HFFc6 (cell line): ENCODE measurements around the gene PATJ. TPM values are rescaled to one million over a fixed set of nuclear protein-coding genes. Genes with fewer than 3 reads are reported as not detected.
"Not testable (repeated sequence)": the region's sequence is repeated elsewhere in the genome, so short reads cannot be mapped to it uniquely, and the experiment has no call there.

Experiments used
- DNase-seq: peaks from one replicate; pipeline ENCODE4 v3.0.0-alpha.2; 2018
- H3K27ac Mint-ChIP-seq: 2 replicates; pipeline ENCODE4 v1.8.0; 2020; ENCODE audit warnings: mild to moderate bottlenecking, mixed read lengths
- H3K27me3 Mint-ChIP-seq: 2 replicates; pipeline ENCODE4 v1.8.0; 2021; ENCODE audit warnings: mild to moderate bottlenecking, moderate library complexity, mixed read lengths; ENCODE audit not compliant: insufficient read depth
- H3K36me3 Mint-ChIP-seq: 2 replicates; pipeline ENCODE4 v1.8.0; 2021; ENCODE audit warnings: low read depth, mixed read lengths
- H3K4me1 Mint-ChIP-seq: 2 replicates; pipeline ENCODE4 v1.8.0; 2020; ENCODE audit warnings: low read depth, mixed read lengths
- H3K4me3 Mint-ChIP-seq: 2 replicates; pipeline ENCODE4 v1.8.0; 2020; ENCODE audit warnings: mild to moderate bottlenecking, moderate library complexity, mixed read lengths
- H3K9me3 Mint-ChIP-seq: 2 replicates; pipeline ENCODE4 v1.8.0; 2020; ENCODE audit warnings: mild to moderate bottlenecking, mixed read lengths
- total RNA-seq, 6 experiments: library from RNA; stranded (reverse); fragmentation: NEBNext Ultra II Directional; extraction: Animal tissue kit (Norgen Biotek cat#: 25700); gene quantifications; 2 replicates in 1 of 6; 3 replicates in 5 of 6; pipeline ENCODE4 v1.2.3, GENCODE V29; 2021
- TF ChIP-seq, protein P1 (sequence below): fragments of 200-600 bp; sonication (generic); IDR thresholded peaks from 2 replicates; pipeline ENCODE4 v1.5.0; 2021; ENCODE audit warnings: antibody characterized with exemption, mild to moderate bottlenecking

Gene PATJ
- total RNA-seq, 6 experiments from 2014 or later = 4.7 to 8.0 (median 5.7) TPM

DNA sequence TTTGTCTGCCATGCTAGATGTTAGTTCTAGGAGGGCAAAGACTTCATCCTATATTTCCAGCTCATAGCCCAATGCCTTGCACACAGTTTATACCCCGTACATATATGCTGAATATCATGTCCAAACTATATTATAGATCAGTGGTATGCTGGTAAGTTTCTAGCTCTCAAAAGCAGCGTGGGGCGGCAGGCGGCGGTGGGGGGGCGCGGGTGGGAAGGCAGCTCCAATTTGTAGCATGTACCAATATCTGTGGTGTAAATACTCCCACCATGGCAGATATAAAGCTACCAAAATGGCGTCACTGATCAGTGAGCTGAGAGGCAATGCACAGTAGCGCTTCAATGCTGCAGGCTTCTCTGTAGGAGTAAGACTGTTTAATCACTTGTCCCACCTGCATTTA, 77.1 kb downstream of the PATJ start:
- H3K27ac Mint-ChIP-seq = no peak overlapping the region
- no peaks in the 10 kb centered on the region; the same call in 1 of the 2 replicates for H3K27me3 Mint-ChIP-seq
- H3K9me3 Mint-ChIP-seq = no peaks in the 10 kb centered on the region
- no peaks in the 10 kb centered on the region for H3K4me1 Mint-ChIP-seq
- no peak for DNase-seq
- TF ChIP-seq, protein P1, sequence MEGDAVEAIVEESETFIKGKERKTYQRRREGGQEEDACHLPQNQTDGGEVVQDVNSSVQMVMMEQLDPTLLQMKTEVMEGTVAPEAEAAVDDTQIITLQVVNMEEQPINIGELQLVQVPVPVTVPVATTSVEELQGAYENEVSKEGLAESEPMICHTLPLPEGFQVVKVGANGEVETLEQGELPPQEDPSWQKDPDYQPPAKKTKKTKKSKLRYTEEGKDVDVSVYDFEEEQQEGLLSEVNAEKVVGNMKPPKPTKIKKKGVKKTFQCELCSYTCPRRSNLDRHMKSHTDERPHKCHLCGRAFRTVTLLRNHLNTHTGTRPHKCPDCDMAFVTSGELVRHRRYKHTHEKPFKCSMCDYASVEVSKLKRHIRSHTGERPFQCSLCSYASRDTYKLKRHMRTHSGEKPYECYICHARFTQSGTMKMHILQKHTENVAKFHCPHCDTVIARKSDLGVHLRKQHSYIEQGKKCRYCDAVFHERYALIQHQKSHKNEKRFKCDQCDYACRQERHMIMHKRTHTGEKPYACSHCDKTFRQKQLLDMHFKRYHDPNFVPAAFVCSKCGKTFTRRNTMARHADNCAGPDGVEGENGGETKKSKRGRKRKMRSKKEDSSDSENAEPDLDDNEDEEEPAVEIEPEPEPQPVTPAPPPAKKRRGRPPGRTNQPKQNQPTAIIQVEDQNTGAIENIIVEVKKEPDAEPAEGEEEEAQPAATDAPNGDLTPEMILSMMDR = no peak
- H3K36me3 Mint-ChIP-seq = no peaks in the 10 kb centered on the region
- no peak overlapping the region for H3K4me3 Mint-ChIP-seq

DNA sequence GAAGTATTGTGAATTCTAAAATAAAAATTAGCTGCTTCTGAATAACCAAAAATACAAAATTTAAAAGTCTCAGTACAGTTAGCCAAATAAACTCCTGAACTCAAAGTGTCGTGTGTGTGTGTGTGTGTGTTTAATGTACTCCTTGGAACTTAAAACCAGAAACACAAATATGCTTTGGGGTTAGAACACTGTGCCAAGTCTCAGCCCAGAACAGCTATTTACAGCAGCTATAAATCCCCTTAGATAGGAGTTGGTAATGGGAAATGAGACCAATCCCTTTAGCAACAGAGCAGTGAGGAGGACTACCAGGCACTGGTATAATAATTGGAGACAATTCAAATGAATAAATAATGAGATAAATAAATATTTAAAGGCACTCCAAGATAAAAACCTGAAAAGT, 83.1 kb downstream of the PATJ start:
- H3K4me3 Mint-ChIP-seq = no peak overlapping the region
- H3K27ac Mint-ChIP-seq = no peak overlapping the region
- TF ChIP-seq, protein P1 = no peak
- H3K27me3 Mint-ChIP-seq = no peaks in the 10 kb centered on the region
- no peaks in the 10 kb centered on the region for H3K4me1 Mint-ChIP-seq
- no peak for DNase-seq
- no peaks in the 10 kb centered on the region for H3K9me3 Mint-ChIP-seq
- peaks cover 4% of the 10 kb centered on the region; the same call in 1 of the 2 replicates for H3K36me3 Mint-ChIP-seq

DNA sequence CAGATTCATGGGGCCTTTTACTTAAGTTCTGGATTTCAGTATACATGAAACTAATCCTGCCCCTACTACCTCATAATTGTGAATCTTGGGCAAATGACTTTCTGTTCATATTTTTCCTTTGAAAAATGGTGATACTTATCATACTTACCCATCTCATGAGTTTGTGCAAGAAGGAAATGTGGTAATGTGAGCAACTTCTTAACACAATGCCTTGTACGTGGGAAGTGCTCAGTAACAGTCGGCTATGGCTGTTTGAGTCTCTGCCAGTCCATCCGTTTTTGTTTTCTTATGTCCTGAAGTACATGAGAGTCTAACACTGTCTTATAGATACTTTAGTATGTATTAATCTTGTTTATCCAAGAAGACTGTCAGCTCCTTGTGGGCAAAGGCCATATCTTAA, 86.5 kb downstream of the PATJ start:
- H3K36me3 Mint-ChIP-seq = peaks cover 4% of the 10 kb centered on the region; the same call in 1 of the 2 replicates
- H3K4me3 Mint-ChIP-seq = no peak overlapping the region
- TF ChIP-seq, protein P1 = no peak
- H3K9me3 Mint-ChIP-seq = no peaks in the 10 kb centered on the region
- no peaks in the 10 kb centered on the region for H3K27me3 Mint-ChIP-seq
- H3K27ac Mint-ChIP-seq = no peak overlapping the region
- no peak for DNase-seq
- no peaks in the 10 kb centered on the region for H3K4me1 Mint-ChIP-seq

DNA sequence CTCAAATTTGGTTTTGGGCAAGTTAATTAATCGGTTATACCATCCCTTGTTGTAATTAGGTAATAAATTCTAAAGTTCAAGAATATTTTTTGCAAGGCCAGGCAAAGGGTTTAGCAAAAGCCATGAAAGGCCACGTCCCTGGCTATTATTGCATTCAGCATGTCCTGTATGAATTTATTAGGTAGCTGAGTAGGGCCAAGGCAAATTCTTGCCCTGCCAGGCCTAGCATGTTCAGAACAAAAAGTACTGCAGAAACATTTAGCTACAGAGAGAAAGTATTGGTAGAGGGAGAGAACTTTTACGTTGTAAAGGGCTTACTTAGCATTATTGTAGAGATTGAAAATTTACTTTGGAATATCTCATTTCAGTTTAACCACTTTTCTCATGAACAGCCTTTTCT, 94.4 kb downstream of the PATJ start:
- Mint-ChIP-seq H3K4me3 (no peak overlapping the region), H3K4me1 (peaks cover 32% of the 10 kb centered on the region), H3K36me3 (no peaks in the 10 kb centered on the region), H3K9me3 (no peaks in the 10 kb centered on the region), H3K27ac (no peak overlapping the region), H3K27me3 (no peaks in the 10 kb centered on the region)
- no peak for DNase-seq
- TF ChIP-seq, protein P1 = no peak

DNA sequence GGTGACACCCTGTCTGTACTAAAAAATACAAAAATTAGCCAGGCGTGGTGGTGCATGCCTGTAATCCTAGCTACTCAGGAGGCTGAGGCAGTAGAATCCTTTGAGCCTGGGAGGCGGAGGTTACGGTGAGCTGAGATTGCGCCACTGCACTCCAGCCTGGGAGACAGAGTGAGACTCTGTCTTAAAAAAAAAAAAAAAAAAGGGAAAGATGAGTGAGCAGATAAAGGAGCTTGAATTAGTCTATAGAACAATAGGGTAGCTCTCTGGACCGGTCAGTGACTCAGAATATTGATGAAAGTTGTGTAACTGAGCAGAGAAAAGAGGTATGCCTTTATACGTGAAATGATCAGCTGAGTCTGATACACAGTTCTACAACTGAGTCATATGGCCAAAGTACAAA, 95.3 kb downstream of the PATJ start:
- H3K27me3 Mint-ChIP-seq = not testable (repeated sequence)

DNA sequence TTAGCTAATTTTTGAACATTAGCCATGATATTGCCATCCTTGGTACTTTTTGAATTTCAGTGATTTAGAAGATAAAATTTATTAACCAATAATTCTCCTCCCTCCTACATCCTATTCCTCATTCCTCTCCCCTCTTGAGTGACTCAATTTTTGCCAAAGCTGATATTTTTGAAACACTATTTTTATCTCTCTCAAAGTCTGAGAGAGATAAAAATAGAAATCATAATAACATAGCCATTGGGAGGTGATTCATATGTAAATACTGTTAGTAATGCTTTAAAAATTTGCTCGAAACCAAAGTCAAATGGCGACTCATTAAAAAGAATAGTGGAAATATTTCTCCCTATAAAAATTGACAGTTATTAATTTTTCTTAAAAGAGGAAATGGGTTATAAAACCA, 97.4 kb downstream of the PATJ start:
- Mint-ChIP-seq H3K27me3 (no peaks in the 10 kb centered on the region; the same call in 1 of the 2 replicates), H3K4me3 (peak overlapping the region; percentile 16; the same call in 1 of the 2 replicates), H3K9me3 (no peaks in the 10 kb centered on the region), H3K4me1 (peaks cover 46% of the 10 kb centered on the region), H3K27ac (peak overlapping the region; percentile 26), H3K36me3 (no peaks in the 10 kb centered on the region; the same call in 1 of the 2 replicates)
- DNase-seq = peak; percentile 70
- TF ChIP-seq, protein P1 = no peak

More for the DNA sequence above, 95.3 kb downstream of the PATJ start:
- H3K27ac Mint-ChIP-seq, H3K36me3 Mint-ChIP-seq, H3K9me3 Mint-ChIP-seq, H3K4me3 Mint-ChIP-seq, DNase-seq: not testable (repeated sequence)
- peaks cover 42% of the 10 kb centered on the region for H3K4me1 Mint-ChIP-seq
